B cell (primary cell): ENCODE data around the gene LHX5.

Experiments used
- CTCF ChIP-seq: fragments of 200-600 bp; IDR thresholded peaks from one replicate; pipeline ENCODE4 v1.8.0; 2022; ENCODE audit warnings: antibody characterized with exemption, mild to moderate bottlenecking
- EZH2 ChIP-seq: IDR thresholded peaks from 2 replicates; pipeline ENCODE4 v1.6.1; 2012; ENCODE audit warnings: borderline replicate concordance, low read depth, mild to moderate bottlenecking, moderate library complexity, low read length; ENCODE audit not compliant: insufficient read depth, poor library complexity, severe bottlenecking

GRCh38 chr12:113497693-113498092, 26.0 kb upstream of the LHX5 start:
- TF ChIP-seq CTCF (no peak), EZH2 (no peak)
